Measurements from ENCODE around the gene CYP4F8.

Gene CYP4F8

GRCh38 chr19:15616627-15617270 lies 1.7 kb downstream of the CYP4F8 start:
- DNase-seq: no peak

- DNase-seq: no peak
Observed at GRCh38 chr19:15618321-15618720, 3.3 kb downstream of the CYP4F8 start.

- DNase-seq: no peak
Observed at GRCh38 chr19:15621801-15622200, 6.8 kb downstream of the CYP4F8 start.

- DNase-seq: no peak
Observed at GRCh38 chr19:15622991-15623390, 8.0 kb downstream of the CYP4F8 start.

GRCh38 chr19:15623711-15624318 lies 8.8 kb downstream of the CYP4F8 start:
- no peak for DNase-seq

GRCh38 chr19:15628236-15629002 lies 13.4 kb downstream of the CYP4F8 start:
- no peak for DNase-seq

GRCh38 chr19:15629003-15629880 lies 14.2 kb downstream of the CYP4F8 start:
- peak; percentile 94 for DNase-seq

GRCh38 chr19:15631817-15632216 lies 16.8 kb downstream of the CYP4F8 start:
- peak; percentile 30 for DNase-seq

GRCh38 chr19:15633082-15633835 lies 18.2 kb downstream of the CYP4F8 start:
- no peak for DNase-seq

- no peak for DNase-seq
Observed at GRCh38 chr19:15634105-15634504, 19.1 kb downstream of the CYP4F8 start.

- no peak for DNase-seq
Observed at GRCh38 chr19:15635016-15635805, 20.2 kb downstream of the CYP4F8 start.

GRCh38 chr19:15636026-15636425 lies 21.0 kb downstream of the CYP4F8 start:
- no peak for DNase-seq

GRCh38 chr19:15639596-15639995 lies 24.6 kb downstream of the CYP4F8 start:
- no peak for DNase-seq

- no peak for DNase-seq
Observed at GRCh38 chr19:15640294-15640903, 25.4 kb downstream of the CYP4F8 start, which contains the start of gene CYP4F3. CYP4F3 (plus strand) TSS chr19:15640897; CDS start chr19:15641416, 519 bp downstream.

- no peak for DNase-seq
Observed at GRCh38 chr19:15640904-15641597, 26.0 kb downstream of the CYP4F8 start.

- no peak for DNase-seq
Observed at GRCh38 chr19:15641901-15642491, 27.0 kb downstream of the CYP4F8 start.

- no peak for DNase-seq
Observed at GRCh38 chr19:15642807-15643206, 27.8 kb downstream of the CYP4F8 start.

GRCh38 chr19:15643387-15643786 lies 28.4 kb downstream of the CYP4F8 start:
- no peak for DNase-seq

GRCh38 chr19:15644066-15644741 lies 29.2 kb downstream of the CYP4F8 start:
- no peak for DNase-seq

All from activated gamma-delta T cell treated with Interleukin-2 at 50 U/mL for 16 hours (primary cell).